Heart left ventricle (tissue), 13 donors: Measurements from ENCODE around the gene NGEF.

Source experiments
- CTCF ChIP-seq, 12 donors: fragments of 200-600 bp; sonication (generic) in 4 of 12; IDR thresholded peaks; one replicate each; pipeline versions ENCODE4 v1.5.0 to v1.8.0; 2018 to 2022; ENCODE audit warnings: antibody characterized with exemption in 12 of 12, mild to moderate bottlenecking in 5 of 12
- POLR2A ChIP-seq, 2 donors: fragments of 450-650 bp; IDR thresholded peaks; one replicate each; pipeline ENCODE4 v1.6.1; 2017; ENCODE audit warnings: antibody characterized with exemption in 2 of 2, mild to moderate bottlenecking in 2 of 2, moderate library complexity in 2 of 2
- donor health status: ischemic (EF 13 %, LVEDD 7.1; RV severe dilation, severe dysfunction).
- donor health status: DM: no; HTN: yes; CAD: no.
- donor health status: DM: no; HTN: no; CAD: no.
- donor health status: ischemic (EF 25% LVEDD 6.9; RV normal size, moderate dysfunction).
- donor health status: ischemic (EF 25% LVEDD 5.7; RV mildly dilated, moderate dysfunction).
- donor health status: ischemic (EF 35%, LVEDD 5.7; RV mildly dilated, moderate dysfunction).
- donor health status: nonischemic (EF 11% LVEDD 7.7; RV severe dilation, severe dysfunction).
- donor health status: DM: yes; HTN: yes; CAD: no.
- donor health status: PGD.
- donor health status: ischemic (EF 29% LVEDD 5.4; RV normal size, mild dysfunction).
- donor health status: nonischemic (EF 23%, LVEDD 6.1; RV moderate dilation, normal function).

DNA sequence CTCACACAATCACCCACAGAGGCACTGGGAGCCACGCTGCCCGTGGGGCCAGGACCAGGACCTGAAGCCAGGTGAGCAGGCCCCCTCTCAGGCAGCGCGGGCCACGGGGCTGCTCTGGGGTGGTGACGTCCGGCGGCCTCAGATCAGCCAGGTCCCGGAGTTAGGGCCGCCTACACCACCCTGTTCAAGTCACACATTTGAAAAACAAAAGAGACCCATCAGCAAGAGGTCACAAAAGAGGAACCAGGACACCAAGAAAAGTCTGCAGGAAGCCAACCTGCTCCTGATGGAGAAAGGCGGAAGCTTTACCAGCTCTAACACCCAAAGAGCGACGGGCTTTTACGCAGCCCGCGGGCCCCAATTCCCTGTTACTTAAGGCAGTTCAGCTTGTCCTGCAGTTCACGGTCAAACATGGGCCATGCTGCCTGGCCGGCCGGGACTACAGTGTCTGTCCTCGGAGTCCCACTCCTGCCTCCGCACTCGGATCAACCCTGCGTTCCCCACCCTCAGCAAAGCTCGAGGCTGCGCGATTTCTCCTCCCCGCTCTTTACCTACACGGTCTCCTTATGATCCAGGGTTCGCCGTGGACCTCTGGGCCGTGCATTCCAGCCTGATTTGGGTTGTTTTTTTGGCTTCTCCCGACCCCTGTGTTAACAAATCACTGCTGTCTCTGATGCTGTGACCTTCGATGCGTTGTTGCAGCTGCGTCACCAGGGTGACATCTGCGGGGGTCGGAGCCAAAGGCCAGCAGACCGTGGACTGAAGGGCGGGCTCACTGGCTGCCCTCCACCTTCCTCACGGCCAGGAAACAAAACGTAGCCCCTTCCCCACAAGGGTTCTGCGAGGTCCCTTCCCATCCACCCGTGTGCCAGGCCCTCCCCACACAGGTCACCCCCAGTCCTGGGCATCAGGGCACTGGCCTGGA is 112.0 kb downstream of the NGEF start:
- no peak for TF ChIP-seq CTCF (IDR thresholded peaks at IDR 0.05)
- no peak for TF ChIP-seq POLR2A (IDR thresholded peaks at IDR 0.05)
